ENCODE data around the gene PTF1A.

PTF1A gene

GRCh38 chr10:23197416-23197861, 5.3 kb downstream of the PTF1A start:
- H3K36me3 ChIP-seq (ENCODE audit: control insufficient read depth in 2 of 2, insufficient read depth in 2 of 2, low read length in 2 of 2), result no peaks in the 10 kb centered on the region
- H3K27me3 ChIP-seq (ENCODE audit: control insufficient read depth in 2 of 2, insufficient read depth in 2 of 2, low read length in 2 of 2), result peaks cover 38 to 43% of the 10 kb centered on the region in 2 donors
- no peak overlapping the region for H3K4me3 ChIP-seq (ENCODE audit: low read length in 2 of 2)
- no peak overlapping the region for H3K27ac ChIP-seq (ENCODE audit: low read depth in 2 of 2, low read length in 2 of 2)
- no peaks in the 10 kb centered on the region for H3K9me3 ChIP-seq (ENCODE audit: control insufficient read depth in 2 of 2, low read length in 2 of 2)
- H3K9ac ChIP-seq (ENCODE audit: low read depth in 1 of 2, low read length in 2 of 2), result no peak overlapping the region
- H3K4me1 ChIP-seq (ENCODE audit: control insufficient read depth in 2 of 2, insufficient read depth in 2 of 2, low read length in 2 of 2), result no peaks in the 10 kb centered on the region

GRCh38 chr10:23198610-23198939, 6.5 kb downstream of the PTF1A start:
- Histone ChIP-seq H3K4me3 (ENCODE audit: low read length in 2 of 2) (no peak overlapping the region), H3K9me3 (ENCODE audit: control insufficient read depth in 2 of 2, low read length in 2 of 2) (no peaks in the 10 kb centered on the region), H3K27ac (ENCODE audit: low read depth in 2 of 2, low read length in 2 of 2) (no peak overlapping the region), H3K4me1 (ENCODE audit: control insufficient read depth in 2 of 2, insufficient read depth in 2 of 2, low read length in 2 of 2) (no peaks in the 10 kb centered on the region), H3K27me3 (ENCODE audit: control insufficient read depth in 2 of 2, insufficient read depth in 2 of 2, low read length in 2 of 2) (peaks cover 39 to 44% of the 10 kb centered on the region in 2 donors), H3K9ac (ENCODE audit: low read depth in 1 of 2, low read length in 2 of 2) (no peak overlapping the region), H3K36me3 (ENCODE audit: control insufficient read depth in 2 of 2, insufficient read depth in 2 of 2, low read length in 2 of 2) (no peaks in the 10 kb centered on the region)

- Histone ChIP-seq H3K9me3 (ENCODE audit: control insufficient read depth in 2 of 2, low read length in 2 of 2) (no peaks in the 10 kb centered on the region), H3K4me1 (ENCODE audit: control insufficient read depth in 2 of 2, insufficient read depth in 2 of 2, low read length in 2 of 2) (no peaks in the 10 kb centered on the region), H3K4me3 (ENCODE audit: low read length in 2 of 2) (no peak overlapping the region), H3K36me3 (ENCODE audit: control insufficient read depth in 2 of 2, insufficient read depth in 2 of 2, low read length in 2 of 2) (no peaks in the 10 kb centered on the region), H3K27me3 (ENCODE audit: control insufficient read depth in 2 of 2, insufficient read depth in 2 of 2, low read length in 2 of 2) (peaks cover 36 to 44% of the 10 kb centered on the region in 2 donors), H3K27ac (ENCODE audit: low read depth in 2 of 2, low read length in 2 of 2) (no peak overlapping the region), H3K9ac (ENCODE audit: low read depth in 1 of 2, low read length in 2 of 2) (no peak overlapping the region)
Observed at GRCh38 chr10:23198940-23199767, 7.0 kb downstream of the PTF1A start.

GRCh38 chr10:23199768-23200511, 7.8 kb downstream of the PTF1A start:
- H3K4me3 ChIP-seq (ENCODE audit: low read length in 2 of 2), result no peak overlapping the region
- no peaks in the 10 kb centered on the region for H3K36me3 ChIP-seq (ENCODE audit: control insufficient read depth in 2 of 2, insufficient read depth in 2 of 2, low read length in 2 of 2)
- no peaks in the 10 kb centered on the region for H3K9me3 ChIP-seq (ENCODE audit: control insufficient read depth in 2 of 2, low read length in 2 of 2)
- peaks cover 32 to 38% of the 10 kb centered on the region in 2 donors for H3K27me3 ChIP-seq (ENCODE audit: control insufficient read depth in 2 of 2, insufficient read depth in 2 of 2, low read length in 2 of 2)
- H3K27ac ChIP-seq (ENCODE audit: low read depth in 2 of 2, low read length in 2 of 2), result no peak overlapping the region
- no peaks in the 10 kb centered on the region for H3K4me1 ChIP-seq (ENCODE audit: control insufficient read depth in 2 of 2, insufficient read depth in 2 of 2, low read length in 2 of 2)
- no peak overlapping the region for H3K9ac ChIP-seq (ENCODE audit: low read depth in 1 of 2, low read length in 2 of 2)

- Histone ChIP-seq H3K4me1 (ENCODE audit: control insufficient read depth in 2 of 2, insufficient read depth in 2 of 2, low read length in 2 of 2) (no peaks in the 10 kb centered on the region), H3K27ac (ENCODE audit: low read depth in 2 of 2, low read length in 2 of 2) (no peak overlapping the region), H3K36me3 (ENCODE audit: control insufficient read depth in 2 of 2, insufficient read depth in 2 of 2, low read length in 2 of 2) (no peaks in the 10 kb centered on the region), H3K9me3 (ENCODE audit: control insufficient read depth in 2 of 2, low read length in 2 of 2) (no peaks in the 10 kb centered on the region), H3K27me3 (ENCODE audit: control insufficient read depth in 2 of 2, insufficient read depth in 2 of 2, low read length in 2 of 2) (peaks cover 25 to 35% of the 10 kb centered on the region in 2 donors), H3K4me3 (ENCODE audit: low read length in 2 of 2) (no peak overlapping the region), H3K9ac (ENCODE audit: low read depth in 1 of 2, low read length in 2 of 2) (no peak overlapping the region)
Observed at GRCh38 chr10:23200586-23200985, 8.5 kb downstream of the PTF1A start.

GRCh38 chr10:23200997-23201652, 9.0 kb downstream of the PTF1A start:
- no peak overlapping the region for H3K4me3 ChIP-seq (ENCODE audit: low read length in 2 of 2)
- no peak overlapping the region for H3K27ac ChIP-seq (ENCODE audit: low read depth in 2 of 2, low read length in 2 of 2)
- peaks cover 23 to 31% of the 10 kb centered on the region in 2 donors for H3K27me3 ChIP-seq (ENCODE audit: control insufficient read depth in 2 of 2, insufficient read depth in 2 of 2, low read length in 2 of 2)
- H3K9ac ChIP-seq (ENCODE audit: low read depth in 1 of 2, low read length in 2 of 2), result no peak overlapping the region
- no peaks in the 10 kb centered on the region for H3K9me3 ChIP-seq (ENCODE audit: control insufficient read depth in 2 of 2, low read length in 2 of 2)
- H3K36me3 ChIP-seq (ENCODE audit: control insufficient read depth in 2 of 2, insufficient read depth in 2 of 2, low read length in 2 of 2), result no peaks in the 10 kb centered on the region
- no peaks in the 10 kb centered on the region for H3K4me1 ChIP-seq (ENCODE audit: control insufficient read depth in 2 of 2, insufficient read depth in 2 of 2, low read length in 2 of 2)

- H3K27ac ChIP-seq (ENCODE audit: low read depth in 2 of 2, low read length in 2 of 2), result no peak overlapping the region
- H3K4me3 ChIP-seq (ENCODE audit: low read length in 2 of 2), result no peak overlapping the region
- no peak overlapping the region for H3K9ac ChIP-seq (ENCODE audit: low read depth in 1 of 2, low read length in 2 of 2)
- H3K27me3 ChIP-seq (ENCODE audit: control insufficient read depth in 2 of 2, insufficient read depth in 2 of 2, low read length in 2 of 2), result peaks cover 23 to 25% of the 10 kb centered on the region in 2 donors
- H3K9me3 ChIP-seq (ENCODE audit: control insufficient read depth in 2 of 2, low read length in 2 of 2), result no peaks in the 10 kb centered on the region
- H3K36me3 ChIP-seq (ENCODE audit: control insufficient read depth in 2 of 2, insufficient read depth in 2 of 2, low read length in 2 of 2), result no peaks in the 10 kb centered on the region
- H3K4me1 ChIP-seq (ENCODE audit: control insufficient read depth in 2 of 2, insufficient read depth in 2 of 2, low read length in 2 of 2), result no peaks in the 10 kb centered on the region
Observed at GRCh38 chr10:23201837-23202236, 9.7 kb downstream of the PTF1A start.

GRCh38 chr10:23202779-23203178, 10.7 kb downstream of the PTF1A start:
- Histone ChIP-seq H3K4me1 (ENCODE audit: control insufficient read depth in 2 of 2, insufficient read depth in 2 of 2, low read length in 2 of 2) (no peaks in the 10 kb centered on the region), H3K9me3 (ENCODE audit: control insufficient read depth in 2 of 2, low read length in 2 of 2) (no peaks in the 10 kb centered on the region), H3K4me3 (ENCODE audit: low read length in 2 of 2) (no peak overlapping the region), H3K9ac (ENCODE audit: low read depth in 1 of 2, low read length in 2 of 2) (no peak overlapping the region), H3K27me3 (ENCODE audit: control insufficient read depth in 2 of 2, insufficient read depth in 2 of 2, low read length in 2 of 2) (peaks cover 17 to 23% of the 10 kb centered on the region in 2 donors), H3K27ac (ENCODE audit: low read depth in 2 of 2, low read length in 2 of 2) (no peak overlapping the region), H3K36me3 (ENCODE audit: control insufficient read depth in 2 of 2, insufficient read depth in 2 of 2, low read length in 2 of 2) (no peaks in the 10 kb centered on the region)

GRCh38 chr10:23203369-23204325, 11.5 kb downstream of the PTF1A start:
- Histone ChIP-seq H3K4me3 (ENCODE audit: low read length in 2 of 2) (no peak overlapping the region), H3K9ac (ENCODE audit: low read depth in 1 of 2, low read length in 2 of 2) (no peak overlapping the region), H3K27me3 (ENCODE audit: control insufficient read depth in 2 of 2, insufficient read depth in 2 of 2, low read length in 2 of 2) (peaks cover 16% of the 10 kb centered on the region in 2 donors)

More at GRCh38 chr10:23203369-23204325, 11.5 kb downstream of the PTF1A start:
- no peak overlapping the region for H3K27ac ChIP-seq (ENCODE audit: low read depth in 2 of 2, low read length in 2 of 2)
- H3K9me3 ChIP-seq (ENCODE audit: control insufficient read depth in 2 of 2, low read length in 2 of 2), result no peaks in the 10 kb centered on the region
- no peaks in the 10 kb centered on the region for H3K4me1 ChIP-seq (ENCODE audit: control insufficient read depth in 2 of 2, insufficient read depth in 2 of 2, low read length in 2 of 2)
- no peaks in the 10 kb centered on the region for H3K36me3 ChIP-seq (ENCODE audit: control insufficient read depth in 2 of 2, insufficient read depth in 2 of 2, low read length in 2 of 2)

Data from mucosa of rectum (tissue), 2 donors.